Hematopoietic multipotent progenitor cell (in vitro differentiated cells): Measurements from ENCODE around the gene EPAS1. TPM values are rescaled to one million over a fixed set of nuclear protein-coding genes. Genes with fewer than 3 reads are reported as not detected.

Experiments used
- DNase-seq, 3 donors: peaks; one replicate each; pipeline ENCODE4 v3.0.0-alpha.2; 2011 to 2015; ENCODE audit warnings: low read depth in 2 of 3, low spot score in 2 of 3
- total RNA-seq: library from RNA; depleted of rRNA; stranded (reverse); fragments of >200 nt; gene quantifications from one replicate; pipeline ENCODE4 v1.2.3, GENCODE V29; 2012

EPAS1 gene
- total RNA-seq, 1 donor = 0.54 TPM

DNA sequence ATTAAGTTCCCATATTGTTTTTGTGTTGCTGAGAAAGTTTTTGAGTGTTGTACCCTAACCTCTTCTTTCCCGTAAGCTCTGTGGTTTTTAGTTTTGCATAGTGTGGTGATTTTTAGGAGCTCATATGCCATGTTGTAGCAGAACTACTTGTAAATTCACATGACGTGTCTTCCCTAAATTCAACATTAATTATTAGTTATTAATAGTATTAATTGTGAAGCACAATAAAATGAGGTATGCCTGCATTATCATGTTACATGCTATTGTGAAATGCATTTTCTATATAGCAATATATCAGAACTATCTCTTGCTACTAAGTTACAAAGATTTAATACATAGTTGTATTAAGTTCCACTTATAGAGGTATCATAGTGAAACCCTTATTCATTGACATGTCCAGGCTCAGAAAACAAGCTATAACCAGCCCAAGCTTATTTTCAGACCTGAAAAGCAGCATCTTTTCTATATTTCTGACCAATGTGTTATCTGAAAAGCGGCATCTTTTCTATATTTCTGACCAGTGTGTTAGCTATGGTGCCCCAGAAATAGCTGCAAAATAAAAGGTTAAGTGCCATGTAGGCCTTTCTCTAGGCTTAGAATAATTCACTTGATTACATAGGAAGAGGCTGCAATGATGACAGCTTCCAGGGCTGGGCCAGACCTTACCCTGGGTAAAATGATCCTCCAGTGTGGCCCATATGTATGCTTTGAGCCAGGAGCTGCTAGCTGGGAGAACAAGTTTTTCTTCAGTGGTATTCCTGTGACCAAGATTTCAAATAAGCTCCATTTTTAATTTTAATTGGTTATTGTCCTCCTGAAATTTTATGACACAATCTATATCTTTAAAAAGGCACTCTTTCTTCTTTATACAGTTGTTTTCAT lies 21.6 kb downstream of the EPAS1 start:
- DNase-seq = no peak

DNA sequence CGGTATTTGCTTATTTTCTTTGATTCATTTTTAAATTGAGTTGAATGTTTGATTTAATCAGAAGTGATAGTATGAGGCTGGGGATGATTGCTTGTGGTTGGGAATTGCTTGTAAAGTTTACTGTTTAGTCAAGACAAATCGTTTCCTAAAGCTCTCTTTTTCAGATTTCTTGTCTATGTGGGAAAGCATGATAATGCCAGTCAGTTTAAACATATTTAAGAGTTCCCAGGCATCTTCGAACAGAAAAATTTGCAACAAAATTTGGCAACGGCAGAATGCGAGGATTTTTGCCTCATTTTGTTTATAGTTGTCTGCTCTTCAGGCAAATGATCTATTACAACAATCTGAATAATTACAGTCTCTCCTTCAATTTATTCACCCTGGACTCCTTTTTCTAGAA lies 22.5 kb downstream of the EPAS1 start:
- no peak for DNase-seq

DNA sequence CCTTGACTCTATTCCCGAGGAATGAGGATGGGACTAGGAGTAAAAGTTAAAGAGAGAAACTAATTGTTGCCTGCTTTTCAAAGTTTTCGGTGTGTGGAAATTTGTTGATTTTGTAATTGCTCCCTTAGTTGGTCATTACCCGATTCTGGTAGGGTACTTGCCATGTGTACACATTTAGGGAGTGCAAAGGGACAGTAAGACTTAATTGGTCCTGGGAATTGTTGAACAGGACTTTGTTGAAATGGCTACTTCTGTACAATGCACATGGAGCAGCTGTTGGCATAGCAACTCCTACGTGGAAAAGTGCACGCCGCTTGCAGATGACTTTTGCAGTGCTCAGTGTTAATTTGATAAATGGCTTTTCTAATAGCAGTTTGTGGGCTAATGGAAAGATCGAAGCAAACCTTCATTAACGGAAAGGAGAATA lies 22.9 kb downstream of the EPAS1 start:
- DNase-seq = no peak

DNA sequence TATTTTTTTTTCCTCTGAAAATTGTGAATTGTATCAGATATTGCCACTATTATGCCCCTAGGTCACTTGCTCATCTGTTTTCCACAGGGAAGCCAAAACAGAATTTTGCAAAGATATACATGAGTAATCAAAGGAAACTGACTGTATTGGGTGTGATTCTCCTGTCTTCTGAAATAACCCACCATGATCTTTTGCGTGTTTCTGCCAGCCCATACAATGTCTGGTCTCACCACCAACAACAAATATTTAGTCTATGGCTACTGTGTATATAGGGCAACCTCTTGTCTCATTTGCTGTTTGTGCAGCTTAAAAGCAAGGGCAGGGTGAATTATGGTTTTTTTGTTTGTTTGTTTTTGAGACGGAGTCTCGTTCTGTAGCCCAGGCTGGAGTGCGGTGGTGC lies 26.5 kb downstream of the EPAS1 start:
- DNase-seq = no peak

GRCh38 chr2:46325182-46325928 lies 28.1 kb downstream of the EPAS1 start:
- DNase-seq = no peak

- no peak for DNase-seq
Observed at GRCh38 chr2:46326231-46326980, 29.2 kb downstream of the EPAS1 start.

DNA sequence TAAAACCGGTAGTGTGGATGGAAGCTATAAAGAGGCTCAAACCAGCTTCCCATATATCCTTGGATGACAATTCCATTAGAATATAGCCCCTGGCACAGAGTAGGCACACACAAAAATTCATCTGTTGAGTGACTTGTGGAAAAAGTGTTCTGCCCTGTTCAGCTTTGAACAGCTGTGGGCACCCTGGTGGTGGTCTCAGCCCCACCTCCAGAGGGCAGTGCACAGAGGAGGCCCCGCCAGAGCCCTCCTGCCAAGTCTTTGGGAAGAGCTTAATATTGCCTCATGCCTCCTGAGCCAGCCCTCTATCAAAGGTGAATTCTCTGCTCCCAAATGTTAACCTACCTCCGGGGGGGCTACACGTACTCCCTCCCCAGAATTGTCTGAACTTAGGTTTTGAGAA lies 30.4 kb downstream of the EPAS1 start:
- DNase-seq = no peak

DNA sequence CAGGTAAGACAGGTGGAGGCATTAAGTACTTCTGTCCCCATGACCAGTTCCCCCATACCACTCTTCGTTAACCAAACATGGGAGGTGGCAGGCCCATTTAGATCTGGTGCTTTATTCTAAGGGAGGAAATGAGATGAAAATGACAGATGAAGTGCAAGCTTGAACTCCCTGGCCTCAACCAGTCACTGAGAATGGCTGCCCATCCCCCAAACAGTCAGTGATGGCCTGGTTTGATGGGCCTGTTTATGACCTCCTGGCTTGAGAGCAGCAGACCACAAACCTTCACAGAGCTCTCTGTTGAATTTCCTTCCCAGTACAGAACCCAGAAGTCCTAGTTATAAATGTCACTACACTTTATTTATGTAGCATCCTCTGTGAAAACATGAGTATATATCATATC lies 31.1 kb downstream of the EPAS1 start:
- no peak for DNase-seq

- no peak for DNase-seq
Observed at GRCh38 chr2:46328829-46329228, 31.6 kb downstream of the EPAS1 start.

GRCh38 chr2:46329340-46329739 lies 32.1 kb downstream of the EPAS1 start:
- DNase-seq = no peak

GRCh38 chr2:46329803-46330775 lies 32.9 kb downstream of the EPAS1 start:
- DNase-seq = no peak

- no peak for DNase-seq
Observed at GRCh38 chr2:46331109-46331766, 34.0 kb downstream of the EPAS1 start.

- no peak for DNase-seq
Observed at GRCh38 chr2:46332686-46333281, 35.6 kb downstream of the EPAS1 start.

GRCh38 chr2:46333912-46334311 lies 36.7 kb downstream of the EPAS1 start:
- no peak for DNase-seq

DNA sequence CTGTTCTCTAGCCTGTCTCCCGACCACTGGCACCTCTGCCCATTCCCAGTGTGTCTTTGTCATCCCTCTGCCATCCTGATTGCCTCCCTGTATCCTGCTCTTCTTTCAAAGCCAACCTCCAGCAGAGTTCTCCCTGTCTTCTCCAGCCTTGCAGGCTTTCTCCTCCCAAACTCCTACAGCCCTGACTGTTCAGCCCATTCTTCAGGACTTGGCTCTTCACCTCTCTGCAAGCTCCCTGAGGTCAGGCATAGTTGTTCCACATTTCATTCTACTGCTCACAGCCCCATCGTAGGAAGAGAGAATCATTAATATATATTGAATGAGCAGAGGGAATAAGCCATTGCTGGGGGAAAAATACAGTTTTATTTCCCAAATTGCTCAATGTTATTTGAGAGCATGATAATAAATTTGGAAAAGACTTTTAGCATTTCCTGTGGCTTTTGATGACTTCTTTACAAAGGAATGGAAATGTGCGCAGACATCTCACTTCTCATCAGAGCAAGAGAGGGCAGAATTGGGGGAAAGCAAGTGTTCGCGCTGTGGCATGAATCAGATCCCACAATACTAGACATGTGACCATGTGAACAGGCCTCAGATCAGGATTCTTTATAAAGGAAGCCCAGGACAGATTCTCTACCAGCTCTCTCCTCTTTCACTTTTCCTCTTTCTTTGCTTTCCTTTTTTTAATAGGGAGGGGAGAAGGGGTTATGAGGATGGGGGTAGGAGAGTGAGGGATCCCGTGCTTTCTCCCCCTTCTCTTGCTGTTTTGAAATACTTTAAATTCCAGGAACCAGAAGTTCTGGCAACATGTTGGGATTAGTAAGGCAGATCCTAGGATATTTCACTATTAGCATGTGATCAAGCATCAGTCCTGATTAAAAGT lies 37.4 kb downstream of the EPAS1 start:
- no peak for DNase-seq

DNA sequence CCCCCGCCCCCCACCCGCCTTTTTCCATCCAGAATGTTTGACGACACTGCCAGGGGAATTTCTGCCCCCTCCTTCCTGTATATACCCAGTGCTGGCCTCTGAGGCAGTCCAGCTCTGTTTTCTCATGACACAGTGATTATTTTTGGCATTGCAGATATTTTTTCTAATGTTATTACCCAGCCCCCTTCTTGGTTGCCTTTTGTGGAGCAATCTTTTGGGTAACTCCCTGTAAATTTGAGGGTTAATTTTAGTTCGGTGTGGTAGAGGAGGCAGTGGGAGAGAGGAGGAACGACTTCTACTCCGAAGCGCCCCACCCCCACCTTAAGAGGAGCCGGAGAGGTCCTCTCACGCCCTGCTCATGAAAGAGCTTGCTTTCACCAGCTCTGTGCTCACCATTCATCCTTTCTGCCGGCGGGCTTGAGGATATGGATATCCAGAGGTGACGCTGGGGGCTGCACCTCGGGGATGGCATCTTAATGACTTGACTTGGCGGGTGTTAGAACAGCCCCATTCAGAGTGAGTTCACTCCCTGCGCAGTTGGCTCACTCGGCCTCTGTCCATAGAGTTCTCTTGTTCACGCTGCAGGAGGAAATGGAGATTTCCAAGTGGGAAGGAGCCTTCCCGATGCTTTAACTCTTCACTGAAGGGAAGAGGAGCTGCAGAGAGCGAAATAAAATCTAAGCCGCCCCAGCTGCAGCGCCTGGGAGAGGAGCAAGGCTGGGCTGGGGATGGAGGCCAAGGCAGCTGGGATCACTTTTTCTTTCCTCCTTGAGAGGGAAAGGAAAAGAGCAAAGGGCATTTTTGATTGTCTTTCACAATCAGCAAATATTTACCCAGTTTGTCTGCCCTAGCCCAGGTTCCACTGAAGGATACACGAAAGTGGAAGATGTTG lies 38.4 kb downstream of the EPAS1 start:
- no peak for DNase-seq

GRCh38 chr2:46336283-46336959 lies 39.2 kb downstream of the EPAS1 start:
- no peak for DNase-seq
